ENCODE results near the gene SPOCD1. TPM values are rescaled to one million over a fixed set of nuclear protein-coding genes. Genes with fewer than 3 reads are reported as not detected.

Gene SPOCD1
- total and polyA plus RNA-seq, 11 donors: 0.19 to 2.9 (median 0.41) TPM; not detected in 5

- H3K4me3 ChIP-seq: no peak overlapping the region
- peaks cover 0 to 4% (median 0%) of the 10 kb centered on the region in 9 donors for H3K27me3 ChIP-seq
- no peaks in the 10 kb centered on the region for H3K36me3 ChIP-seq
- peak in 3 of 4 donors; percentile 3 to 18 (median 4) for ATAC-seq
- peak overlapping the region in 5 of 12 donors; percentile 7 to 47 (median 20) for H3K27ac ChIP-seq
- intact Hi-C loops (cut with DNase I): no loop called here
- TF ChIP-seq CTCF (IDR thresholded peaks at IDR 0.05) (no peak), POLR2A (IDR thresholded peaks at IDR 0.05) (no peak)
- H3K9me3 ChIP-seq: no peaks in the 10 kb centered on the region
- DNase-seq: peak; percentile 38 to 83 (median 73)
- WGBS, 4 donors: 45 to 50% (median 49%) methylated on average over 6 to 9 of the region's 9 CpGs
- H3K4me1 ChIP-seq: peaks cover 0 to 62% (median 40%) of the 10 kb centered on the region in 12 donors
These were observed 60.6 kb downstream of the SPOCD1 start for GRCh38 chr1:31755197-31755611.

- TF ChIP-seq POLR2A (IDR thresholded peaks at IDR 0.05) (no peak), CTCF (IDR thresholded peaks at IDR 0.05) (no peak)
These were observed 61.4 kb downstream of the SPOCD1 start for GRCh38 chr1:31754397-31754796.

GRCh38 chr1:31753707-31754349, 62.0 kb downstream of the SPOCD1 start:
- intact Hi-C loops (cut with DNase I): loop anchor here in 1 of 10 donors (2.0 kb wide), 1 partner anchor 39 kb away; no protein-coding TSS in a partner anchor
- no peak overlapping the region for H3K4me3 ChIP-seq
- TF ChIP-seq CTCF (IDR thresholded peaks at IDR 0.05): no peak
- TF ChIP-seq POLR2A (IDR thresholded peaks at IDR 0.05): no peak
- no peaks in the 10 kb centered on the region for H3K36me3 ChIP-seq
- H3K9me3 ChIP-seq: no peaks in the 10 kb centered on the region
- DNase-seq (peak in 4 of 5 donors; percentile 59 to 84 (median 68)), ATAC-seq (peak; percentile 45 to 75 (median 69))
- H3K4me1 ChIP-seq: peaks cover 0 to 68% (median 42%) of the 10 kb centered on the region in 12 donors
- WGBS, 4 donors: 28 to 50% (median 41%) methylated on average over 9 of the region's 9 CpGs
- H3K27ac ChIP-seq: peak overlapping the region in 10 of 12 donors; percentile 2 to 79 (median 33)
- H3K27me3 ChIP-seq: no peaks in the 10 kb centered on the region

More at GRCh38 chr1:31754397-31754796, 61.4 kb downstream of the SPOCD1 start:
- H3K9me3 ChIP-seq: no peaks in the 10 kb centered on the region
- H3K4me1 ChIP-seq: peaks cover 0 to 64% (median 41%) of the 10 kb centered on the region in 12 donors
- no peak overlapping the region for H3K4me3 ChIP-seq
- DNase-seq (no peak), ATAC-seq (no peak)
- no peaks in the 10 kb centered on the region for H3K36me3 ChIP-seq
- intact Hi-C loops (cut with DNase I): no loop called here
- peak overlapping the region in 4 of 12 donors; percentile 59 to 79 (median 75) for H3K27ac ChIP-seq
- H3K27me3 ChIP-seq: no peaks in the 10 kb centered on the region
- 92 to 93% (median 92%) methylated on average over 15 of the region's 15 CpGs for WGBS, 4 donors

GRCh38 chr1:31752952-31753475, 62.8 kb downstream of the SPOCD1 start:
- TF ChIP-seq CTCF (IDR thresholded peaks at IDR 0.05): no peak
- no peak for TF ChIP-seq POLR2A (IDR thresholded peaks at IDR 0.05)
- no peak overlapping the region for H3K4me3 ChIP-seq

More at GRCh38 chr1:31752952-31753475, 62.8 kb downstream of the SPOCD1 start:
- WGBS, 4 donors: 66 to 72% (median 69%) methylated on average over 12 of the region's 12 CpGs
- Histone ChIP-seq H3K36me3 (no peaks in the 10 kb centered on the region), H3K9me3 (no peaks in the 10 kb centered on the region), H3K4me1 (peaks cover 0 to 73% (median 42%) of the 10 kb centered on the region in 12 donors), H3K27me3 (no peaks in the 10 kb centered on the region), H3K27ac (peak overlapping the region in 9 of 12 donors; percentile 2 to 79 (median 39))
- intact Hi-C loops (cut with DNase I): loop anchor here in 1 of 10 donors (2.0 kb wide), 1 partner anchor 38 kb away; no protein-coding TSS in a partner anchor
- DNase-seq: no peak
- ATAC-seq: peak in 1 of 4 donors; percentile 30

Data from heart left ventricle (tissue), 16 donors.